HG03103 (cell line): ENCODE measurements around the gene NINJ1.

Source experiments
- ATAC-seq: cut with Tn5 transposase; IDR thresholded peaks from one replicate; pipeline ENCODE4 v1.9.1; 2021; ENCODE audit warnings: low read depth; ENCODE audit not compliant: unreplicated experiment

The NINJ1 gene

DNA sequence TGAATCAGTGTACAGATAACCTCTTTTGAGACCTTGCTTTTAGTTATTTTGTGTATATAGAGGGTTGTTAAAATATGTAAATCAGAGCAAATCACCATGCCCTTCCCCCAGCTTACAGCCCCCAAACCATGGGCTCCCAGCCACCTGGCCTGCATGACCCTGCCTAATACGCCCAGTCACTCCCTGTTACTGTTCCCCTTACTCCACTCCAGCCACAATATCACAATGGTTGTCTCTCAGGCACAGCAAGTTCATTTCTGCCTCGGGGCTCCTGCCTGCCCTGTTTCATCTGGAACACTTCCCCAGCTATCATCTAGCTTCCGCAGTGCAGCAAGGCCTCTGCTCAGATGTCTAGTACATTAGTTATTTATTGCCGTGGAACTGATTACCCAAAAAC, 43.0 kb downstream of the NINJ1 start:
- ATAC-seq = no peak

DNA sequence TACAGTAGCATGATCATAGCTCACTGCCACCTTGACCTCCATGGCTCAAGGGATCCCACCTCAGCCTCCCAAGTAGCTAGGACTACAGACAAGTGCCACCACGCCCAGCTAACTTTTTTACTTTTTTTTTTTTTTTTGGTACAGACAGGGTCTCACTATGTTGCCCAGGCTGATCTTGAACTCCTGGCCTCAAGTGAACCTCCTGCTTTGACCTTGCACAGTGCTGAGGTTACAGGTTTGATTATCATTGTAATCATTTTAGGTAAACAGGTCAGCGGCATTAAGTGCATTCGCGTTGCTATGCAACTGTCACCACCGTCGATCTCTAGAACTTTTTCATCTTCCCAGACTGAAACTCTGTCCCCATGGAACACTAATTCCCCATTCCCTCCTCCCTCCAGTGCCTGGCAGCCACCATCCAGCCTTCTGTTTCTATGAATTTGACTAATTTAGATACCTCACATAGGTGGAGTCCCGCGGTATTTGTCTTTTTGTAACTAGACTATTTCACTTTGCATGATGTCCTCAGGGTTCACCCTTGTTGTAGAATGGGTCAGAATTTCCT, 43.9 kb downstream of the NINJ1 start:
- no peak for ATAC-seq

DNA sequence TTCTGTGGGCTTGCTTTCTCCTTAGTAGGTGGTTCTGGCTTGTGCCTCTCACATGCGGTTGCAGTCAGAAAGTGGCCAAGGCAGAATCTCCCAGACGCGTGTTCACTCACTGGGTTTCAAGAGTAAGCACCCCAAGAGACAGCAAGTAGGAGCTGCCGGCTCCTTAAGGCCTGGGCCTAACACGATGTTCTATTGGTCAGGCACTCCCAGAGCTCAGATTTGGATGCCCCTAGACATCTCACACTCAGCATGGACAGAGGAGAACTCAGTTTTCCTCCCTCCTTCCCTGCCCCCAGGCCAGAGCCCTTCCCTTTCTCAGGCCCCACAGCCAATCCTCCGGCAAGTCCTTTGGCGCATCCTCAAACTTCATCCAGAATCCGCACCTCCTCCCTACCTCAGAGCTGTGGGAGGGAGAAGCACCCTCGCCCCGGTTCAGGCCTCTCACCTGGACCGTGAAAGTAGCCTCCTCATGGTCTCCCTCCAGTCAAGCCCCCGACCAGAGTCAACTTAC, 44.5 kb downstream of the NINJ1 start:
- no peak for ATAC-seq

DNA sequence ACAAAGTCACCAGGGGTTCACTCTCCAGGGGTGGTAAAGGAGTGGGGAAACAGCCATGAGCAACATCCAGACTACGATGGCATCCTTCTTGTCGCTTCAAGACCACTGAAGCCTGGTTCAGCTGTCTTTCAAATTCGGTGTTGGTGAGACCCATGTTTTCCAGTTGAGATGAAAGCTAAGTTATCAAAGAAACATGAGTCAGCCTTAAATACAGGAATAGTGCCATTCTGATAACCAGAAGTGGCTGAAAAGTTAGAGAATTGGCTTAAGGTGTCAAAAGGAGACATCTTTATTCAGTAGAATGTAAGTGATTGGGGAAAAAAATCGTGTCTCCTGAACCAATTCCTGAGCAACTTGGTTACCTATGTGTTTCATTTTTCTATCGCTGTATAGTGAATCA, 45.0 kb downstream of the NINJ1 start:
- no peak for ATAC-seq

DNA sequence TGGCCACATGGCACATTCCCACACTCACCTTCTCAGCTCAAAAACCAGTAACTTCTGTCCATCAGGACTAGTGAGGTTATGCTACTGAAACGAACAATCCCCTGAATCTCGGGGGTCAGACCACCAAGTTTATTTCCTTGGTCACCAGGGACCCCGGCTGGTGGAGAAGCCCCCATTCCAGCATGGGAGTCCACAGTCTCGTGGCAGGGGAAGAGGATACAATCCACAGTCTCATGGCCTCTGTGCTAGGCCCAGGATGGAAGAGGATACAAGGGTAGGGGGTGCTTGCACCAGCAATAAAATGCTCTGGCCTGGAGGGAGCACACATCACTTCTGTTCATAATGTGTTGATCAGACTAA, 45.4 kb downstream of the NINJ1 start:
- no peak for ATAC-seq

DNA sequence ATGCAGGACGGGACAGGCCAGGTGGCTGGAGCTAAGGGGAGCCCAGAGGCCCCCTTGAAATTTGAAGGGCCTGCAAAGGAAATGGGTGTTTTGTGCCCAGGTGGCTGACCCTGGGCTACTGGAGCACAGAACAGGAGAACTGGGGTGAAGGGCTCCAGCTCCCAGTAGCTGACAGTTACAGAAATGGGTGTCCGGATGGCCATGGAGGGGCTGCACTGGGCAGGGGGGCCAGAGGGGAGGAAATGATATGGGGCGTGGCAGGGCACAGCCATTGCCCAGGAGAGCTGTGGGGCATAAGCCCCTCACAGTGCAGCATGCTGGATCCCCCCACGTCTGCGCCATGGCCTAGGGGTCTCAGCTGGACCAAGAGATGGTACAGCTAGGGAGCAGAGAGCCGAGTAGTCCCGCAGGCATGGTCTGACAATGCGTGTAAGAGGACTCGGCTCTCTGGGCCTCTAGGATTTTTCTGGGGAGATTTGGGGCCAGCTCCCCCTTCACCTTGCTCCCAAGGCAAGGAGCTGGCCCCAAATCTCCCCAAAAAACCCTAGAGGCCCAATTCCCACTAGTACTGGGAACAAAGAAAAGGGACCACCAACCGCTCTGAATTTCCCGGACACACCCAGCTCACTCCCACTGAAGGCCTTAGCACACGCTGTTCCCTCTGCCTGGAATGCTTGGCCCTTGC, 45.9 kb downstream of the NINJ1 start:
- ATAC-seq = no peak

DNA sequence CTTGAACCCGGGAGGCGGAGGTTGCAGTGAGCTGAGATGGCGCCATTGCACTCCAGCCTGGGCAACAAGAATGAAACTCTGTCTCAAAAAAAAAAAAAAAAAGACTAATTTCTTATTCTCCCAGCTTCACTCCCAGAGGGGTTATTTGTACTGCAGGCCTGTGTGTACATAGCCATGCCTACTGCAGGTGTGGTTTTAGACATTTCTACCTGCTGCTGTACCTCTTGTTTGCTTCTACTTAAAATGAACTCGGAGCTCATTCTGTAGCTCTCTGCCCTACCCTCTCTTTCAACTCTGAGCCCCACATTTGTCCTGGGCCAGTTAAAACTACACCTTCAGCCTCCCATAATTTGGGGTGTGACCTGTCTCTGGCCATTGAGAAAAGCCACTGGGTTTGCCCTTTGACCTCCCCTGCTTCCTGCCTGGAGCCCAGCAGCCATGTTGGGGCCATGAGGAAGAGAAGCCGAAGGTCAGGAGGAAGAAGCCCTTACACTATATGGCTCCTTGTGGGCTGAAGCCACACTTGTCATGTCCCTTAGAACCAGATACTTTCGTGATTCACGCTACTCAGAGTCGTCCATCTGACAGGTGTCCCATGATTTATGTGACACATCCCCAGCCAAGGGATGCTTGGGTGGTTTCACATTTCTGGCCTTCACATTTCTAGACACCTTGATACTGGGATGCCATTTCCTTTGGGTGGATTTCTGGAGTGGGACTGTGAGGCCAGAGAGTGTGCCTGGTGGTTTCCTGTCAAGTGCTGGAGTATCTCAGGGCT, 47.4 kb downstream of the NINJ1 start:
- ATAC-seq = no peak

DNA sequence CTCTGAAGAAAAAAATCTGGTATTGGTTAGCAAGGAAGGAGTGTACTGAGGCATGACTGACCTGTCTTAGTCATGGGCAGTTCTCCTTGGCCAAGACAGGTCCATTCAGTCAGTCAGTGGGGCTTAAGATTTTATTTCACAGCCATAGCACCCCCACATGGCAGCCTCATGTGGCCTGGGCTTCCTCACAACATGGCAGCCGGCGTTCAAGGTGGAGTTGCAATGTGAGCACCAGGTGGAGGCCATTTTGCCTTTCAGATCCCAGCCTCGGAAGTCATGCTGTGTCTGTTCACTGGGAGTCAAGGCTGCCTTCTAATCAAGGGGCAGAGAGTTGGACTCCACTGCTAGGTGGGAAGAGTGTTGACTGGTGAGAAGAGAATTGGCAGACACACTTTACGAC, 48.4 kb downstream of the NINJ1 start:
- no peak for ATAC-seq

DNA sequence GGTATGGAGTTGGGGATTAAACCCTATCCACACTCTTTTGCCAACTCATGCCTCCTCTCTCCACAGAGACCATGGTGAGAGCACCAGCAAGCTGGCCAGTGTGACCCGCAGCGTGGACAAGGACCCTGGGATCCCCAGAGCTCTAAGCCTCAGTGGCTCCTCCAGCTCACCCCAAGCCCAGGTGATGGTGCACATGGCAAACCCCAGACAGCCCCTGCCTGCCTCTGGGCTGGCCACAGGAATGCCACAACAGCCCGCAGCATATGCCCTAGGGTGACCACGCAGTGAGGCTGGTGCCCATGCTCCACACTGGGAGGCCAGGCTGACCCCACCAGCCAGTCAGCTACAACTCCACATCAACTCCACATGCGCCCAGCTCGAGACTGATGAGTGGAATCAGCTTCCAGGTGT, 49.6 kb downstream of the NINJ1 start:
- ATAC-seq = no peak

DNA sequence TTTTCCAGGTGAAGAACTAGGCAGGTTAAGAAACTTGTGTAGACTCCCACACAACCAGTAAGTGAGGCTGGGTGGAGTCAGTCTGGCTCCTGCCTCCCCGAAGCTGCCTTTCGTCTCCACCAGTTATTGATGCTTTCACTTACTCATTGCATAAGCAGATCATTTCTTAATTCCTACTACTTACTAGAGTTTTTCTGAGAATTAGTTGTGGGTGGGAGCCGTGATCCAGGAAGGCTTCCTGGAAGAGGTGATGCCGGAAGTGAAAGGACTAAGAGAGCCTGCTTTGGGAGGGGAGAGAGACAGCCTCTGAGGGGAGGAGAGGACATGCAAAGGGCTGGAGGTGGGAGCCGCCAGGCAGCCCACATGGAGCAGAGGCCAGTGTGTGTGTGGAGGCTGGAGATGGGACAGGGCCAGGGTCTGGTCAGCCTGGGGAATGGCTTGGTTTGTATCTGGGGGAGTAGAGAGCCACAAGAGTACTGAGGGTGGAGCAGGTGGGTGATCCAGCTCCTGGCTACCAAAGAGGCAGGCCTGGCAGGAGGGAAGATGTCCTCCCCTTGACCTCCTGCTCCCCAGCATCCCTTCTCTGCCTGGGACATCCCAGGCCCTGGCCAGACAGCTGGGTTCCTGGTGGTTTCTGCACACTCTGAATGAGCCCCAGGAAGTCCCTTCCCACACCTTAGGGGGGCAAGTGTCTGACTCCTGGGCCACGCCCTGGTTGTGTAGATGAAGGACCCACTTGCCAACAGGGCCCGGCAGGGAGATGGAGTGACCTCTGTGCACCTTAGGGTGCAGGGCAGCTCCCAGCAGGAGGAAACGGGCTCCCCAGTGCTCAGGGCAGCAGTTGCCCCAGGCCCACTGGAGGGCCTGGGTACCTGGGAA, 50.2 kb downstream of the NINJ1 start:
- no peak for ATAC-seq

DNA sequence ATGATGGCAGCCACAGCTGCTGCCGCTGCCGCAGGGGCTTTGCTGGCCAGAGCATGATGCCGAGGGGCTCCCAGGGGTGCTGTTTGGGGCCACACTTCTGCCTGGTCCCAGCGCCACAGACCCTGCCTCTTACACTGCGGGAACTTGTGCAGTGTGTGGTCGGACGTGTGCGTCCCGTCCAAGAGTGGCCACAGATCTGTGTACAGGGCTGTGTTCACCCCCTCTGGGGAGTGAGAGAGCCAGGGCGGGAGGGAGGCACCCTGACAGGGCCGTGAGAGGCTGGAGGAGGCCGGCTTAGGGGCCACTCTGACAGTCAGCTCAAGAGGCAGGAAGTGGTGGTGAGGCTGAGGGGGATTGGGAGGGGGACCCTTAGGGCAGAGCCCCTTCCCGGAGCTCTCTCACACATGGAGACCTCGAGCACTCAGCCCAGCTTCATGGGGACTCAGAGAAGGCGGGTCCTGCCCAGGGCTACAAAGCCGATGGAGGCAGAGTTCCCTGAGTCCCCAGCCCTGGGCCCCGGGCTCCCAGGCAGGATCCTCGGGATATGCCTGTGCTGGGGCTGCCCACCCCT, 51.1 kb downstream of the NINJ1 start:
- no peak for ATAC-seq

DNA sequence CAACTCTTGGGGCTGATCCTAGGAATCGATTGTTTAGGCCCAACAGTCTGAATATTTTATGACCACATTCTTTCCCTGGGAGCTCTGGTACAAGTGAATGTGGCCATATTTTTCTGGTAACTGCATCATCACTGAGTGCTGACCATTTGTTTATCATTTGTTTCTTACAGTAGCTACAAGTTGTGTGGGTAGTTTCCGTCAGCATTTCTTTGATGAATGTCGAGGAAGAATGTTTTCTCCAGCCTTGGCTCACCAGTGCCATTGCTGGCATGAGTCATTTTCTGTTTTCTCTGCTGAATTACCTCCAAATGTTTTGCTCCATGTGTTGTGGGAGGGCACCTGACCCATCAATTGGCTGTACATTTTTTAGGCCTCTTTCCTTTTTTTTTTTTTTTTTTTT, 52.1 kb downstream of the NINJ1 start:
- no peak for ATAC-seq

DNA sequence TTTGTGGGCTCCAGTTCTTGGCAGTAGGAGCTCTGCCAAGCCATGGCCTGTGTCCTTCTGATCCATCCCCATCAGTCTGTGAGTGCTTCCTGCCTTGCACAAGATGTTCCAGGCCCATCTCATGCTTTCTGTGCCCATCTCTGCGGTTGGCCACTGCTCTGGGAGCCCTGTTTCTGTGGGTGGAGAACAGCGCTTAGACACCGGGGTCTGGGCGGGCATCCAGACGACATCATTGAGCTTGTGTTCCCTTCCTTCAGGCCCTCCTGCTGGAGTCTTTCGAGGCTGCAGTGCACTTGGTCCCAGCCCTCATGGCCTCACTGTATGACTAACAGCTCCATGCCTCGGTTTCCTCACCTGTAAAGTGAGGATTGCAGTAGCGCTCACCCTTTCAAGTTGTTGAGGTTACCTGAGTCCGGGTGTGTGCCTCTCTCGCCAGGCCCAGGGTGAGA, 52.9 kb downstream of the NINJ1 start:
- ATAC-seq = no peak

DNA sequence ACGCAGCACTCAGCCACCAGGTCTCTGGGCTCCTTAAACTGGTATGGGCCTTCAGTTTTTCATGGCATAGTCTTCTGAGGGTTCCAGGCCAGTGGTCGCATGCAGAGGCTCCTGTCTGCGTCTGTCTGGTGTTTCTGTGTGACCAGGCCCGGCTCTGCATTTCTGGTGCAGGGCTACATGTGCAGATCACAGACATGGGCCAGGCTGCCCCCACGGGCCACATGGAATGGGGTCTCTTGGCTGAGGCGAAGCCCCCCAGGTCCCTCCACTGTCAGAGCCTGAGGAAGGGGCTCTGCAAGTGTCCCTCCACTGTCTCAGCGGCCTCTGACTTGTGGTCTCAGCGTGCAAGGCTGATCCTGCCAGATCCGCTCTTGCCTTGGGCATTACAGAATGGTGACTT, 53.6 kb downstream of the NINJ1 start:
- ATAC-seq = no peak

DNA sequence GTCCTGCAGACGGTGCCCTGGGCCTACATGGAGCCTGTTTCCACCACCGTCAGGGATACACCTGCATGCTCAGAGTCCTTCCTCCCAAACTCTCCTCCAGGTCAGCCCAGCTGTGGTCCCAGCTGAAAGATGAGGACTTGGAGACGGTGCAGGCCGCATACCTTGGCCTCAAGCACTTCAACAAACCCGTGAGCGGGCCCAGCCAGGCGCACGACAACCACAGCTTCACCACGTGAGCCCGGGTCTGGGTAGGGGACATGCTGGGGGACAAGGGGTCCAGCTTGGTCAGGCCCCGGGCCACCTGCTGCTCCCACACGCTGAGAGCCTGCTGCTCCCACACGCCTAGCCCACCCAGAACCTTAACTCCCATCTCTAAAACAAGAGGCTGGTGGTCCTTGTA, 54.7 kb downstream of the NINJ1 start:
- ATAC-seq = no peak

DNA sequence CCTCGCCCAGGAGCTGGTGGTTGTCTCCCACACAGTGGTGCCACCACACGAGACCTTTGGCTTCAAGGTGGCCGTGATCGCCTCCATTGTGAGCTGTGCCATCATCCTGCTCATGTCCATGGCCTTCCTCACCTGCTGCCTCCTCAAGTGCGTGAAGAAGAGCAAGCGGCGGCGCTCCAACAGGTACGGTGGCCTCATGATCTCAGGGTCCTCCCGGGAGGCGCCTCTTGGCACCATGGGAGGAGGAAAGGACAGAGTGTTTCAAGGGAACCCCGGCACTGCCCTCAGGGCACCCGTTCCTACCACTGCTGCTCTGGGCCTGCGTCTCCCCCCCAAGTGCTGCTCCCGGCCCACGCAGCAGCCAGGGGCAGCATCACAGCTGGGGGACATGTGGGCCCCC, 56.2 kb downstream of the NINJ1 start:
- no peak for ATAC-seq

DNA sequence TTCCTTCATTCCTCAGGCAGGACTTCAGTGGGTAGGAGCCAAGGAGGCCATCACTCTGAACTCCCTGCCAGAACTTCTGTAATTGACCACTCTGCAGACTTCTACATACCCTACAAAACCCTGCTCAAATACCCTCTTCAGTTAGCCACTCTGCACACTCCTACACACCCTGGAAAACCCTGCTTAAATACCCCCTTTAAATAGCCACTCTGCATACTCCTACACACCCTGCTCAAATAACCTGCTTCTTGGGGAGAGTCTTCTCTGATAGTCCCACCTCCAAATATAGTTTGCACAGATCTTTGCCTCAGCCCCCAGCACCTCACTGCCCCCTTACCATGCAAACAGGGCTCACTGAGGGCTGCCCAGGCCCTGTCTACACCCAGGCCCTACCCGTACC, 56.7 kb downstream of the NINJ1 start:
- no peak for ATAC-seq

DNA sequence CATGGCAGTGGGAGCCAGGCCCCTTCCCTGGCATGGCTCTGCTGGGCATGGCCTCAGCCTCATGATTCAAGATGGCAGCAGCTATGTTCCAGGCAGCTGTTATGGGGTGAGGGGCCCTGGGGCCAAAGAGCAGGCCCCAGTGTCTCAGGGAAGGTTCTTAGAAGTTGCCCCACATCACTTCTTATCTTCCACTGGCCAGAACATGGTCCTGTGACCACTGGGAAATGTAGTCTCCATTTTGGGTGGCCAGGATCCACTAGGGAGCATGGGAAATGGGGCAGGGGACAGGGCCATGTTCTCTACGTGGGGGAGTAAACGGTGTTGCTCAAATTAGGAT, 57.3 kb downstream of the NINJ1 start:
- no peak for ATAC-seq

DNA sequence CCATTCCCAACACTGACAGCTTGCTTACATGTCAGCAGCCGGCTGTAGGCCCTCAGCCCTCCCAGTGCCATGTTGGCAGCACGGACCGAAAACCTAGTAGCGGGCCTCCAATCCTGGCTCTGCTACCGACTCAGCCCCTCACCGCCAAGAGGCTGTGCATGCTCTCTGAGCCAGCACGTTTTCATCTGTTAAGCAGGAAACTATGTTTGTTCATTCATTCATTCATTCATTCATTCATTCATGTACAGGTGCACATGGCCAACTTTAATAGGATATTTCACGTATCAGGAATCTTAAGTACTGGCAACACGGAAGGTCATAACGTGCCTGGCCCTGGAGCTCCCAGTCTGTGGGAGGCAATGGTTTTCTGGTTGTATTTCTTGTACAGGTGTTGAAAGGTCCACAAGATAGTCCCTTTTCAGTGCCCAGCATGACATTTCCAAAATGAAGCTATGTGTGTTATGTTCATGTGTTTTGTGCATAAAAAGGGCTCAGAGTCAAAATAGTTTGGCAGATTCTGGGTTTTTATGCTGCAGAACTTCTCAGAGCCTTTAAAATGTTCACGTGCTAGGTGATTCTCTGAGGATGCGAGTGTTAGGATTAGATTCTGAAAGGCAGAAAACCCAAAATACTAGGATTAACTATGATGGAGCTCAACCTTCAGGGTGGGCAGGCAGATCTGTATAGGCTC, 57.8 kb downstream of the NINJ1 start:
- no peak for ATAC-seq

DNA sequence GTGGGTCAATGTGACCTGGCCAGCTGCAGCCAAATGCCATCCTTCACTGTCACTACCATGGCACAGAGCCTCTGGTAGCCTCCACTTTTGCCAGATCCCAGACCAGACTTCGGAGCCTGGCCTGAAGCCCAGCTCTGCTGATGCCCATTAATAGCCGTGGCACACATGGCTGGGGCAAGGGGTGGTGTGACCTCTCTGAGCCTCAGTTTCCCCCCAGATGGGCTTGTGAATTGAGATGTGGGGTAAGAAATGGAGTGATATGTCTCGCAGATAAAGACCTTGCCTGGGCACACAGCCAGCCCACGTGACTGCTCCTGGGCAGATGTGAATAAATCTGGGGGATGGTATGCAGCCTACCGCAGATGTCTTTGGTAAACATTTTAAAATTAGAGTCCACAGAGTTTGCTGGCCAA, 61.7 kb downstream of the NINJ1 start:
- ATAC-seq = no peak
